Mesendoderm (in vitro differentiated cells): ENCODE results near the gene TEX10.

Experiments
- DNase-seq: peaks from one replicate; pipeline ENCODE4 v3.0.0; 2013
- H2AK5ac ChIP-seq: 2 replicates; pipeline ENCODE4 v1.6.1; 2013; ENCODE audit warnings: low read length, inconsistent platforms
- H2BK120ac ChIP-seq: 2 replicates; pipeline ENCODE4 v1.6.1; 2013; ENCODE audit warnings: low read depth, mild to moderate bottlenecking, low read length, moderate library complexity, mixed read lengths
- H2BK15ac ChIP-seq: replicated peaks from 2 replicates; pipeline ENCODE4 v1.6.1; 2013; ENCODE audit warnings: low read depth, mild to moderate bottlenecking, moderate library complexity
- H2BK5ac ChIP-seq: 2 replicates; pipeline ENCODE4 v1.6.1; 2013; ENCODE audit warnings: low read length, inconsistent platforms
- H3K18ac ChIP-seq: 2 replicates; pipeline ENCODE4 v1.6.1; 2013; ENCODE audit warnings: mild to moderate bottlenecking, low read length, mixed read lengths
- H3K23ac ChIP-seq: one replicate; pipeline ENCODE4 v1.6.1; 2013; ENCODE audit warnings: low read length
- H3K27ac ChIP-seq: 2 replicates; pipeline ENCODE4 v1.5.1; 2013; ENCODE audit warnings: low read depth, mild to moderate bottlenecking, inconsistent platforms, low read length, moderate library complexity
- H3K27me3 ChIP-seq: 2 replicates; pipeline ENCODE4 v1.6.1; 2013; ENCODE audit warnings: low read length, control low read depth, mild to moderate bottlenecking, inconsistent platforms; ENCODE audit not compliant: insufficient read depth, poor library complexity
- H3K36me3 ChIP-seq: 2 replicates; pipeline ENCODE4 v1.6.1; 2013; ENCODE audit warnings: low read length, inconsistent platforms; ENCODE audit not compliant: control insufficient read depth, insufficient read depth
- H3K4ac ChIP-seq: one replicate; pipeline ENCODE4 v1.6.1; 2013; ENCODE audit warnings: low read depth, mild to moderate bottlenecking, low read length, moderate library complexity
- H3K4me1 ChIP-seq: 2 replicates; pipeline ENCODE4 v1.6.1; 2013; ENCODE audit warnings: low read depth, low read length, inconsistent platforms; ENCODE audit not compliant: control insufficient read depth
- H3K4me2 ChIP-seq: 2 replicates; pipeline ENCODE4 v1.6.1; 2013; ENCODE audit warnings: low read length
- H3K4me3 ChIP-seq: 2 replicates; pipeline ENCODE4 v1.5.1; 2013; ENCODE audit warnings: mild to moderate bottlenecking, low read length
- H3K56ac ChIP-seq: one replicate; pipeline ENCODE4 v1.6.1; 2013; ENCODE audit warnings: low read length
- H3K79me1 ChIP-seq: 2 replicates; pipeline ENCODE4 v1.6.1; 2013; ENCODE audit warnings: low read length, inconsistent platforms
- H3K79me2 ChIP-seq: 2 replicates; pipeline ENCODE4 v1.6.1; 2013; ENCODE audit warnings: mild to moderate bottlenecking, low read length; ENCODE audit not compliant: control insufficient read depth, insufficient read depth
- H3K9ac ChIP-seq: 2 replicates; pipeline ENCODE4 v1.6.1; 2013; ENCODE audit warnings: low read length, inconsistent platforms
- H4K5ac ChIP-seq: one replicate; pipeline ENCODE4 v1.6.1; 2013; ENCODE audit warnings: low read length
- H4K8ac ChIP-seq: one replicate; pipeline ENCODE4 v1.6.1; 2013; ENCODE audit warnings: low read depth, mild to moderate bottlenecking, control low read depth, low read length, moderate library complexity
- WGBS: extraction: QIAGEN DNeasy Blood & Tissue Kit; methylation state at CpG from one replicate; pipeline ENCODE4 v1.1.7; 2013; ENCODE audit warnings: low lambda C conversion rate, missing lambda C conversion rate; ENCODE audit not compliant: insufficient coverage; ENCODE audit errors: extremely low coverage; 5-methylcytosine and 5-hydroxymethylcytosine counted together

The TEX10 gene

GRCh38 chr9:100315561-100315960 lies 37.2 kb downstream of the TEX10 start:
- no peak overlapping the region for H3K27ac ChIP-seq
- no peak overlapping the region for H3K18ac ChIP-seq
- no peak for DNase-seq
- no peak overlapping the region for H4K5ac ChIP-seq
- H3K4ac ChIP-seq, result no peak overlapping the region
- no peak overlapping the region for H3K4me3 ChIP-seq
- H3K56ac ChIP-seq, result no peak overlapping the region
- no peak overlapping the region for H2BK5ac ChIP-seq
- peaks cover 11% of the 10 kb centered on the region for H3K79me1 ChIP-seq
- no peaks in the 10 kb centered on the region for H3K36me3 ChIP-seq
- no CpG with 5 or more reads among the region's 4 CpGs for WGBS
- H3K9ac ChIP-seq, result no peak overlapping the region
- no peak overlapping the region for H2AK5ac ChIP-seq
- H2BK15ac ChIP-seq, result no peak overlapping the region
- peaks cover 12% of the 10 kb centered on the region for H3K79me2 ChIP-seq
- H3K4me2 ChIP-seq, result no peak overlapping the region
- H3K27me3 ChIP-seq, result no peaks in the 10 kb centered on the region
- no peak overlapping the region for H3K23ac ChIP-seq
- no peak overlapping the region for H4K8ac ChIP-seq
- no peak overlapping the region for H2BK120ac ChIP-seq
- no peaks in the 10 kb centered on the region for H3K4me1 ChIP-seq

GRCh38 chr9:100309992-100310391 lies 42.8 kb downstream of the TEX10 start:
- H2BK120ac ChIP-seq, result no peak overlapping the region
- H4K5ac ChIP-seq, result no peak overlapping the region
- H3K27me3 ChIP-seq, result no peaks in the 10 kb centered on the region
- no peak overlapping the region for H3K4me2 ChIP-seq
- peaks cover 13% of the 10 kb centered on the region for H3K79me2 ChIP-seq
- no peak overlapping the region for H3K23ac ChIP-seq
- no peaks in the 10 kb centered on the region for H3K4me1 ChIP-seq
- no peak overlapping the region for H3K9ac ChIP-seq
- H3K18ac ChIP-seq, result no peak overlapping the region
- no peaks in the 10 kb centered on the region for H3K36me3 ChIP-seq
- H3K27ac ChIP-seq, result no peak overlapping the region
- no peak for DNase-seq
- no peak overlapping the region for H2BK15ac ChIP-seq
- no peak overlapping the region for H2AK5ac ChIP-seq
- H2BK5ac ChIP-seq, result no peak overlapping the region
- H3K4ac ChIP-seq, result no peak overlapping the region
- no peak overlapping the region for H4K8ac ChIP-seq
- H3K56ac ChIP-seq, result no peak overlapping the region
- peaks cover 13% of the 10 kb centered on the region for H3K79me1 ChIP-seq
- no CpG with 5 or more reads among the region's 2 CpGs for WGBS
- no peak overlapping the region for H3K4me3 ChIP-seq

DNA sequence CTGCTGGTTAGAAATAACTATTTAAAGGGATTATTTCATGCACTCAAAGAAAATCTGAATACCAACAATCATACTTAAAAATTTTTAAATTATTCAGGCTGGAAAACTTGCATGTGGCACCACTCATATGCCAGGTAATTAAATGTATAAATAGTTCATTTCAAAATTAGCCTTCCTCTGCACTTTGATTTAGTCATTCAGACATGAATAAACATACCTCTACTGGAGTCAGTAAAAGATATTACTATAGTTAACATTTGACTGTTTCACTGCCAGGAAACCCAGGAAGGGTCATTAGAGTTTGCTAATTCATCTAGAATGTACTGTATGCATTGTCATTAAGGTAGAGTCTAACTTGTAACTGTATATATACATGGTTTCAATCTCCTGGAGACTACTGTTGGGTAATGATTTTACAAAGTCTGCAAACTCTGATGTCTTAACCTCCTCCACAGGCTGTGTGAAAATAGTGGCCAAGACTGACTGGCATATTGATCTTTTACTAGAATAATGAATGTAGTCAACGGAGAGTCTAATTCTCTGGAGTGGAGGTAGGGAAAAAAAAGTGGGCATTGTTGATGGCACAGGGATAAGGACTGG lies 43.7 kb downstream of the TEX10 start:
- H2AK5ac ChIP-seq, result no peak overlapping the region
- no peak overlapping the region for H2BK5ac ChIP-seq
- no peak overlapping the region for H3K27ac ChIP-seq
- H4K5ac ChIP-seq, result no peak overlapping the region
- H3K79me1 ChIP-seq, result peaks cover 13% of the 10 kb centered on the region
- H2BK15ac ChIP-seq, result no peak overlapping the region
- DNase-seq, result no peak
- H3K27me3 ChIP-seq, result no peaks in the 10 kb centered on the region
- H2BK120ac ChIP-seq, result no peak overlapping the region
- no peaks in the 10 kb centered on the region for H3K36me3 ChIP-seq
- H3K18ac ChIP-seq, result no peak overlapping the region
- H3K79me2 ChIP-seq, result peaks cover 13% of the 10 kb centered on the region
- no peak overlapping the region for H3K56ac ChIP-seq
- no CpG with 5 or more reads among the region's 1 CpG for WGBS
- H3K4me2 ChIP-seq, result no peak overlapping the region
- H3K4me3 ChIP-seq, result no peak overlapping the region
- no peaks in the 10 kb centered on the region for H3K4me1 ChIP-seq
- no peak overlapping the region for H3K4ac ChIP-seq
- no peak overlapping the region for H3K23ac ChIP-seq
- H3K9ac ChIP-seq, result no peak overlapping the region
- H4K8ac ChIP-seq, result no peak overlapping the region

DNA sequence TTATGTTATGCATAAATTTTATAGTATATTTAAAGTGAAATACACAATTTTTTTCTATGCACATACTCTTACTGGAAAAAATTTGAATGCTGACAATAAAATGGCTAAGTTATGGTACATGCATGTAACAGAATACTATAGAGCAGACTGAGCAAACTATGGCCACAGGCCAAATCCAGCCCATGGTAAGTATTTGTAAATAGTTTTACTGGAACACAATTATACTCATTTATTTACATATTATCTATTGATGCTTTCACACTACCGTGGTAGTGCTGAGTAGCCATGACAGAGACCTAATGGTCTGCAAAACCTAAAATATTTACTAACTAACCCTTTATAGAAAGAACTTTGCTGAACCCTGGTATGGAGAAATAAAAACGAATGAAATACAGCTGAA lies 45.7 kb downstream of the TEX10 start:
- Histone ChIP-seq H2AK5ac (no peak overlapping the region), H3K79me1 (peaks cover 12% of the 10 kb centered on the region), H3K36me3 (no peaks in the 10 kb centered on the region), H3K23ac (no peak overlapping the region), H4K8ac (no peak overlapping the region), H4K5ac (no peak overlapping the region), H3K27ac (no peak overlapping the region), H3K18ac (no peak overlapping the region), H3K9ac (no peak overlapping the region), H2BK15ac (no peak overlapping the region), H3K79me2 (peaks cover 12% of the 10 kb centered on the region), H3K56ac (no peak overlapping the region), H3K4me1 (no peaks in the 10 kb centered on the region), H3K4me2 (no peak overlapping the region), H3K27me3 (no peaks in the 10 kb centered on the region), H3K4me3 (no peak overlapping the region), H2BK120ac (no peak overlapping the region), H2BK5ac (no peak overlapping the region), H3K4ac (no peak overlapping the region)
- WGBS, result no CpG with 5 or more reads among the region's 2 CpGs
- DNase-seq, result no peak

DNA sequence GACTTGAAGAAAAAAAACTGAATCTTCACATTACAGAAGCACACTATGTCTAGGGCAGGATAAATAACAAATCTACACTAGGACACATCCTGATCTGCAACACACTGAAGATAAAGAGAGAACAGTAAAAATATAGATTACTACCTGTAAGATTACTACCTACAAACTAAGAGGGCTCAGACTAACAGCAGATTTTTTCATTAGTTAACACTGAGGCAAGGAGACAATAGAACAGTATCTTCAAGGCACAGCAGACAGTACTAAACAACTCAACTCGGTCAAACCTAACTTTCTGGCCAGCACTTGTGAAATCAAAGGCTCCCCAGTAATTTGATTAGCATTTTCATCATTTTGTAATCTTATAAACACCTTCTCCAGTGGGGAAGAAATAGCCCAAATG lies 46.5 kb downstream of the TEX10 start:
- H3K36me3 ChIP-seq, result no peaks in the 10 kb centered on the region

GRCh38 chr9:100303747-100304146 lies 49.0 kb downstream of the TEX10 start:
- H3K9ac ChIP-seq, result no peak overlapping the region
- no peak overlapping the region for H2BK15ac ChIP-seq
- H3K27me3 ChIP-seq, result no peaks in the 10 kb centered on the region
- H3K27ac ChIP-seq, result no peak overlapping the region
- H3K18ac ChIP-seq, result no peak overlapping the region
- no peak for DNase-seq
- no peak overlapping the region for H4K8ac ChIP-seq
- no peak overlapping the region for H3K56ac ChIP-seq
- H3K4me3 ChIP-seq, result no peak overlapping the region
- H3K79me2 ChIP-seq, result peaks cover 8% of the 10 kb centered on the region
- WGBS, result no CpG with 5 or more reads among the region's 3 CpGs
- no peaks in the 10 kb centered on the region for H3K4me1 ChIP-seq
- no peak overlapping the region for H4K5ac ChIP-seq
- no peak overlapping the region for H3K4me2 ChIP-seq
- no peak overlapping the region for H3K23ac ChIP-seq
- H2BK5ac ChIP-seq, result no peak overlapping the region
- H2AK5ac ChIP-seq, result no peak overlapping the region
- H3K4ac ChIP-seq, result no peak overlapping the region
- H2BK120ac ChIP-seq, result no peak overlapping the region
- H3K79me1 ChIP-seq, result peaks cover 10% of the 10 kb centered on the region
- no peaks in the 10 kb centered on the region for H3K36me3 ChIP-seq

More for the DNA sequence above, 46.5 kb downstream of the TEX10 start:
- no CpG with 5 or more reads among the region's 1 CpG for WGBS
- no peak overlapping the region for H4K8ac ChIP-seq
- H3K9ac ChIP-seq, result no peak overlapping the region
- no peak overlapping the region for H3K23ac ChIP-seq
- H2BK5ac ChIP-seq, result no peak overlapping the region
- H3K79me1 ChIP-seq, result peaks cover 11% of the 10 kb centered on the region
- no peak overlapping the region for H3K4me2 ChIP-seq
- H3K79me2 ChIP-seq, result peaks cover 10% of the 10 kb centered on the region
- H3K27ac ChIP-seq, result no peak overlapping the region
- no peak overlapping the region for H3K4ac ChIP-seq
- H3K4me3 ChIP-seq, result no peak overlapping the region
- no peak overlapping the region for H3K18ac ChIP-seq
- no peak overlapping the region for H4K5ac ChIP-seq
- no peaks in the 10 kb centered on the region for H3K4me1 ChIP-seq
- DNase-seq, result no peak
- no peak overlapping the region for H2BK15ac ChIP-seq
- no peaks in the 10 kb centered on the region for H3K27me3 ChIP-seq
- no peak overlapping the region for H3K56ac ChIP-seq
- H2BK120ac ChIP-seq, result no peak overlapping the region
- no peak overlapping the region for H2AK5ac ChIP-seq
